Umbilical cord (tissue), 2 donors: ENCODE measurements around the gene GFPT2. TPM values are rescaled to one million over a fixed set of nuclear protein-coding genes. Genes with fewer than 3 reads are reported as not detected.

ENCODE experiments used
- DNase-seq: peaks from one replicate; pipeline ENCODE4 v3.0.0-alpha.2; 2015; ENCODE audit warnings: low spot score
- total RNA-seq: library from RNA; depleted of rRNA; stranded (reverse); fragments of >200 nt; gene quantifications from one replicate; pipeline ENCODE4 v1.2.3, GENCODE V29; 2014; ENCODE audit warnings: low replicate concordance; ENCODE audit not compliant: insufficient read depth

The GFPT2 gene
- total RNA-seq, 1 donor from 2014 or later: 170 TPM

- no peak for DNase-seq
Observed at GRCh38 chr5:180283026-180283615, 70.0 kb downstream of the GFPT2 start.

DNA sequence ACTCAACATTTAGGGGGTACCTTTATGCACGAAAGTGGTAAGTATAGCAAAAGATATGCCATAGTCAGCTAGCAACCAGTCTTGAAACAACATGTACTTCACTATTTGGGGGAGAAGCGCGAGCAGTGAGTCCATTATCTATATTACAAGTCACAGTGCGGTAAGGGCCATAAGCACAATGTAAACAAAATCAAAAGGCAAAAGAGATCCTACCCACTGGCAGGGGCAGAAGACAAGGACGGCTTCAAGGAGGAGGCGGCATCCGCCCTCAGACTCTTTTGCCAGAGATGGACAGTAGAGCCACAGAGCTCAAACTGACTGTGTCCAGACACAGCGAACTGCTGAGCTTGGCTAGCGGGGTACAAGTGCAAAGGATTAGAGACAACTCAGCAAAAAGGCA is 70.9 kb downstream of the GFPT2 start:
- no peak for DNase-seq

GRCh38 chr5:180281706-180282105 is 71.4 kb downstream of the GFPT2 start:
- DNase-seq: no peak

DNA sequence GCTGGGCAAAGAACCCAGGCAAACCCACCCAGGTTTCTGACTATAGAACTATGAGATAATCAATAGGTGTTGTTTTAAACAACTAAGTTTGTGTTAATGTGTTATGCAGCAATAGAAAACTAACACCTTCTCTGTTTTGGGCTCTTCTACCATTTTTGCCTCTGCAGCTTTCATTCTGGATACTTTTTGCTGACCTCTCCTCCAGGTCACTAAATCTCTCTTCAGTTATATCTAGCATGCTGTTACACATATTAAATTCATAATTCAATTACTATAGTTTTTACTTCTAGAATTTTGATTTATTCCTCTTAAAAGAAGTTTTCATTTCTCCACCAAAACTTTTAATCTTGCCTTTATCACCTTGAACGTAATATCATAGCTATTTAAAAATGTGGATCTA is 78.4 kb downstream of the GFPT2 start:
- no peak for DNase-seq

GRCh38 chr5:180271221-180271620 is 81.9 kb downstream of the GFPT2 start:
- DNase-seq: no peak

- no peak for DNase-seq
Observed at GRCh38 chr5:180259260-180259611, 93.9 kb downstream of the GFPT2 start.

DNA sequence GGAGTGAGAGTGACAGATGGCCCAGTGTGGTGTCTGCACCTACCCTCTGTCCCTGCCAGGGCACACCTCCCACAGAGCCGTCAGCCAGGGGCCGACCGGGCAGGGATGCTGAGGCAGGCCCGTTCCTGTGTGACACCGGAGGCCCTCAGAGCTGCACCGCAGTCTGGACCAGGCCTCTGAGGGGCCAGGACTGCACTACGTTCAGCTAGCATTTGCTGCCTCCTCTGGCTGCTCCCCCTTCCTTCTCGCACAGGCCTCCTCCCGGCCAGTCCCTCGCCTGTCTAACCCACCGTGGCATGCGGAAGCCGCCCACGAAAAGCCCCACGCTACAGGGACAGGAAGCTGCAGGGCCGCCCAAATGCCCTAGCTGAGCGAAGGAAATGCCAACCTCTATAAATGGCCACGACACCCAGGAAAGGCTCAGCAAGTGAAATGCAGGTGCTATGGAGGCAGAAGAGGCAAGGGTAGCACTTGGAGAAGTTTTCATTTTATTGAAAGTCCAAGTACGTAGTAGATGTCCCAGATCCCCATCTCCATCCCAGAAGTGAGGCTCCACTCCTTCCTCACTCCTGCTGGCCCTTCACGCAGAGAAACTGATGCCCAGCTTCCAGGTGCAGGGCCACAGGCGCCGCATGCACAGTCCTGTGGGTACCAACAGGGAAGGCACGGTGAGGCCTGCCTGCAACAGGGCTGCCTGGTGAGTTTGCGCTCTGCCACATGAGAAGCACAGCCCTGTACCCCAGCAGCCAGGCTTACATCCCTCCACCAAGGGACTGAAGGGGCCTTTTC is 99.9 kb downstream of the GFPT2 start:
- DNase-seq: no peak

- DNase-seq: no peak
Observed at GRCh38 chr5:180251887-180252286, 101.2 kb downstream of the GFPT2 start.

DNA sequence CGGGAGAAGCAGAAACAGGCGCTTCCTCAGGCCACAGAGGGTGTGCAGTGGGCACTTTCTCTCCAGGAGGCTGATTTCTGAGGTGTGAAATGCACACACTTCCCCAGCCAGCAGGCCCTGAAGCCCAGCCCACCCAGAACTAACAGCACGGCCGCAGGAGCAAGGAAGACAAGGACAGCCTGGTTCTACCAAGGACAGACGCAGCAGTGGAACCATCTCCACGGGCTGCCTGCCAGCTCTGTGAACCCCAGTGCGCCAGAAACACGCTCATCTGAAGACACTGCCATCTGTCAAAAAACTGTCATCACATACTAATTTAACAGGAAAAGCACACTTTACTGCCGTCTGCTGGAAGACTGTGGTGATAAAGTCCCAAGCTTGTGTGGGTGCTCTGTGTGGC is 102.0 kb downstream of the GFPT2 start:
- DNase-seq: no peak

Other genes starting within 250 kb of the GFPT2 start
- gene RASGEF1C, start 144.1 kb downstream of the GFPT2 start, total RNA-seq: 5.8 TPM
- gene MAPK9, start 61.3 kb downstream of the GFPT2 start, total RNA-seq: 32.0 TPM
- gene CNOT6, start 141.0 kb upstream of the GFPT2 start, total RNA-seq: 18.8 TPM
- not detected for gene SCGB3A1, start 238.2 kb upstream of the GFPT2 start, total RNA-seq